HG02678 (cell line): ENCODE measurements around the gene RBM10.

Source experiments
- ATAC-seq: cut with Tn5 transposase; IDR thresholded peaks from one replicate; pipeline ENCODE4 v1.9.1; 2021; ENCODE audit warnings: mild to moderate bottlenecking, moderate library complexity; ENCODE audit not compliant: unreplicated experiment

The RBM10 gene

GRCh38 chrX:47194194-47194787, 49.3 kb downstream of the RBM10 start:
- ATAC-seq, result no peak

GRCh38 chrX:47196098-47196497, 51.1 kb downstream of the RBM10 start:
- no peak for ATAC-seq

GRCh38 chrX:47197526-47197925, 52.5 kb downstream of the RBM10 start:
- ATAC-seq, result no peak

- no peak for ATAC-seq
Measured at GRCh38 chrX:47198026-47198686, 53.1 kb downstream of the RBM10 start.

- ATAC-seq, result no peak
Measured at GRCh38 chrX:47198687-47199080, 53.7 kb downstream of the RBM10 start.

- no peak for ATAC-seq
Measured at GRCh38 chrX:47199286-47199685, 54.3 kb downstream of the RBM10 start.

GRCh38 chrX:47200385-47201150, 55.5 kb downstream of the RBM10 start:
- ATAC-seq, result no peak

GRCh38 chrX:47201345-47201944, 56.4 kb downstream of the RBM10 start:
- ATAC-seq, result no peak

GRCh38 chrX:47202316-47202715, 57.3 kb downstream of the RBM10 start:
- no peak for ATAC-seq

- ATAC-seq, result no peak
Measured at GRCh38 chrX:47202877-47203276, 57.9 kb downstream of the RBM10 start.

GRCh38 chrX:47204970-47205369, 59.9 kb downstream of the RBM10 start:
- ATAC-seq, result no peak

GRCh38 chrX:47206316-47206715, 61.3 kb downstream of the RBM10 start:
- no peak for ATAC-seq

- no peak for ATAC-seq
Measured at GRCh38 chrX:47208108-47208507, 63.1 kb downstream of the RBM10 start.

GRCh38 chrX:47209508-47210238, 64.7 kb downstream of the RBM10 start:
- ATAC-seq, result no peak

GRCh38 chrX:47210661-47211425, 65.8 kb downstream of the RBM10 start:
- ATAC-seq, result no peak

GRCh38 chrX:47212381-47213293, 67.6 kb downstream of the RBM10 start:
- ATAC-seq, result no peak

GRCh38 chrX:47214435-47215077, 69.5 kb downstream of the RBM10 start:
- no peak for ATAC-seq

GRCh38 chrX:47215291-47215900, 70.4 kb downstream of the RBM10 start:
- no peak for ATAC-seq
